Activated T-helper 2 cell treated with anti-CD3 and anti-CD28 coated beads, Interferon-gamma antibody, Interleukin-2, Interleukin-4, amounts not matched to agents 10 μg/mL and 5 μg/mL and 100 μg/mL, durations not matched to agents 14 hours and 24 hours and 36 hours (primary cell): ENCODE data around the gene PPP2R3A. TPM values are rescaled to one million over a fixed set of nuclear protein-coding genes. Genes with fewer than 3 reads are reported as not detected.
"Not testable (repeated sequence)": the region's sequence is repeated elsewhere in the genome, so short reads cannot be mapped to it uniquely, and the experiment has no call there.

Source experiments
- DNase-seq: peaks from one replicate; pipeline ENCODE4 v3.0.0; 2021; ENCODE audit warnings: low spot score
- H3K27ac Mint-ChIP-seq: one replicate; pipeline ENCODE4 v1.8.0; 2021; ENCODE audit warnings: mixed read lengths
- H3K27me3 Mint-ChIP-seq: one replicate; pipeline ENCODE4 v1.8.0; 2021; ENCODE audit warnings: low read depth, mixed read lengths
- H3K36me3 Mint-ChIP-seq: one replicate; pipeline ENCODE4 v1.8.0; 2021; ENCODE audit warnings: low read depth, mixed read lengths
- H3K4me1 Mint-ChIP-seq: one replicate; pipeline ENCODE4 v1.8.0; 2021; ENCODE audit warnings: low read depth, mixed read lengths
- H3K4me3 Mint-ChIP-seq: one replicate; pipeline ENCODE4 v1.8.0; 2021; ENCODE audit warnings: low read depth, mild to moderate bottlenecking, moderate library complexity, mixed read lengths
- H3K9me3 Mint-ChIP-seq: one replicate; pipeline ENCODE4 v1.8.0; 2021; ENCODE audit warnings: mixed read lengths
- intact Hi-C: fragments of 100-400 bp; cut with micrococcal nuclease; formaldehyde crosslinking; loops from one replicate; pipeline ENCODE4 v1.15.1; 2023
- total RNA-seq: library from RNA; stranded (reverse); gene quantifications from 2 replicates; pipeline ENCODE4 v1.2.3, GENCODE V29; 2022

Gene PPP2R3A
- total RNA-seq, 1 donor from 2014 or later: 0.09 TPM

DNA sequence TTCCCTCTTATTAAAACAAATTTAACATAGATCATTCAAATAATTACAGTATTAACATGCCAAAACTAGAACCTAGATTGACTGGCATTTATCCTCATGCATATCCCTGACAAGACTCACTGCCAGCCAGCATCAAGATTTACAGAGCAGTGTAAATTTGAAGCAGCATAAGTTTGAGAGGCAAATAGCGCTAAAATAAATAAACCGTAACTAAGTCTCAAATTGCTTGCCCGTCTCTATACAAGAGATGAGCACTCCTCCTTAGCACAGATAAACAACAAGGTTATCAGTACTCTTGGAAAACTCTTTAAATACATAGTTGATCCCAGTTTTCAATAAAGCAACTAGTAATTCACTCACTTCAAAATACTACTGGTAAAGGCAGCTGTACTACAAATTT, 201.0 kb downstream of the PPP2R3A start:
- H3K4me3 Mint-ChIP-seq: no peak overlapping the region
- H3K4me1 Mint-ChIP-seq: peaks cover 20% of the 10 kb centered on the region
- H3K36me3 Mint-ChIP-seq: peaks cover 32% of the 10 kb centered on the region
- H3K9me3 Mint-ChIP-seq: no peaks in the 10 kb centered on the region
- no peaks in the 10 kb centered on the region for H3K27me3 Mint-ChIP-seq
- DNase-seq: no peak
- no peak overlapping the region for H3K27ac Mint-ChIP-seq
- intact Hi-C loops: no loop called here

GRCh38 chr3:136168236-136168635, 202.7 kb downstream of the PPP2R3A start:
- H3K27ac Mint-ChIP-seq, H3K9me3 Mint-ChIP-seq, H3K4me3 Mint-ChIP-seq, DNase-seq, intact Hi-C loops, H3K27me3 Mint-ChIP-seq: not testable (repeated sequence)
- Mint-ChIP-seq H3K36me3 (peaks cover 29% of the 10 kb centered on the region), H3K4me1 (peaks cover 20% of the 10 kb centered on the region)

DNA sequence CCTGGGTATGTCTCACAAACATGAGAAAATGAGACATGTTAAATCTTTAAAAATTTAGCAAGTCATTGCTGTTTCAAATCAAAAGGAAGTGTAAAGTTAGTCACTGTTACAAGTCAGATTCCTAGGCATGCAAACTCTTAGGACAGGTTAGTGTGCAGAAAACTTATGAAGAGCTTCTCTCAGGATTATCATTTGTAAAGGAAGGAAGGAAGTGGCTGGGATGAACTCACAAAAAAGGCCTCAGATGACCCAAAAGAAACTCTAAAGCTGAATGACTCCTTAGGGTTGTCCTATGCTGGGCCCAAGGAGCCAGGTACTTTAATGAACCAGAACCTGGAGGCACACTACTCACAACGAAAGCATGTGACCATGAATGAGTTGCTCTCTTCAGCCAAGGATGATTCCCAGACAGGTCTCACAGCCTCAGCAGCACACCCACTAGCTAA, 205.6 kb downstream of the PPP2R3A start:
- intact Hi-C loops: no loop called here
- Mint-ChIP-seq H3K9me3 (no peaks in the 10 kb centered on the region), H3K4me3 (no peak overlapping the region), H3K36me3 (peaks cover 19% of the 10 kb centered on the region), H3K4me1 (peaks cover 21% of the 10 kb centered on the region), H3K27ac (peak overlapping the region; percentile 60), H3K27me3 (no peaks in the 10 kb centered on the region)
- no peak for DNase-seq

- Mint-ChIP-seq H3K36me3 (peaks cover under 1% of the 10 kb centered on the region), H3K4me1 (peaks cover 15% of the 10 kb centered on the region), H3K27ac (no peak overlapping the region), H3K27me3 (no peaks in the 10 kb centered on the region), H3K9me3 (no peaks in the 10 kb centered on the region), H3K4me3 (no peak overlapping the region)
- intact Hi-C loops: no loop called here
- DNase-seq: no peak
These were observed 208.5 kb downstream of the PPP2R3A start for GRCh38 chr3:136173939-136174490.

- Mint-ChIP-seq H3K36me3 (peaks cover 8% of the 10 kb centered on the region), H3K27me3 (no peaks in the 10 kb centered on the region), H3K4me1 (peaks cover 18% of the 10 kb centered on the region), H3K27ac (no peak overlapping the region), H3K4me3 (no peak overlapping the region), H3K9me3 (no peaks in the 10 kb centered on the region)
- no peak for DNase-seq
- intact Hi-C loops: no loop called here
These were observed 212.3 kb downstream of the PPP2R3A start for GRCh38 chr3:136177876-136178275.

DNA sequence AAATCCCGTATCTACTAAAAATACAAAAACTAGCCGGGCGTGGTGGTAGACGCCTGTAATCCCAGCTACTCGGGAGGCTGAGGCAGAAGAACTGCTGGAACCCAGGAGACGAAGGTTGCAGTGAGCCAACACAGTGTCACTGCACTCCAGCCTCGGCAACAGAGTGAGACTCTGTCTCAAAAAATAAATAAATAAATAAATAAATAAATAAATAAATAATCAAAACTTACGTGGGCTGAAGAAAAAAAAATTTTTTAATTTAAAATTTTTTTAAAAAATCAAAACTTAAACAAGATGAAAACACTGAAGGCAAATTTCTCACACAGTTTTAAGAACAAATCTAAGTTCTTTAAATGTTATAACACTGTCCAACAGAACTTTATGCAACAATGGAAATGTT, 216.2 kb downstream of the PPP2R3A start:
- H3K4me1 Mint-ChIP-seq: peaks cover 24% of the 10 kb centered on the region
- no peaks in the 10 kb centered on the region for H3K27me3 Mint-ChIP-seq
- intact Hi-C loops: no loop called here
- peaks cover 18% of the 10 kb centered on the region for H3K36me3 Mint-ChIP-seq
- H3K4me3 Mint-ChIP-seq: no peak overlapping the region
- H3K9me3 Mint-ChIP-seq: no peaks in the 10 kb centered on the region
- H3K27ac Mint-ChIP-seq: no peak overlapping the region
- no peak for DNase-seq

DNA sequence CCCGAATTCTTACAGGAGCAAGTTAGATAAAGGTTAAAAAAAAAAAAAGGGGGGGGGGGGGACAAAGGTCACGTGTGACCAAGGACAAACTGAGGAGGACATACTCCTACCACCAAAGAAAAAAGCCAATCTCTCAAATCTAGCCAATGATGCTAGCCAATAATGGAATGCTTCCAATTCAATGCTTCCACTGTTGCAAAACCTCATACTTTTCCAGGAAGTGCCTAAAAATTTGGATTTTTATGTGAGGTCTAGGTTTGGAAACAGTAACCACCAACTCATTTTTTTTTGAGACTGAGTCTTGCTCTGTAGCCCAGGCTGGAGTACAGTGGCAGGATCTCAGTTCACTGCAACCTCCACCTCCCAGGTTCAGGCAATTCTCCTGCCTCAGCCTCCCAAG, 219.2 kb downstream of the PPP2R3A start:
- no peak overlapping the region for H3K4me3 Mint-ChIP-seq
- intact Hi-C loops: no loop called here
- no peaks in the 10 kb centered on the region for H3K27me3 Mint-ChIP-seq
- no peak overlapping the region for H3K27ac Mint-ChIP-seq
- peaks cover 29% of the 10 kb centered on the region for H3K36me3 Mint-ChIP-seq
- H3K4me1 Mint-ChIP-seq: peaks cover 46% of the 10 kb centered on the region
- no peak for DNase-seq
- no peaks in the 10 kb centered on the region for H3K9me3 Mint-ChIP-seq

GRCh38 chr3:136186344-136186743, 220.8 kb downstream of the PPP2R3A start:
- intact Hi-C loops: loop anchor here (1.0 kb wide), 1 partner anchor 8 kb away; no protein-coding TSS in a partner anchor

GRCh38 chr3:136186846-136187245, 221.3 kb downstream of the PPP2R3A start:
- Mint-ChIP-seq H3K4me1 (peaks cover 60% of the 10 kb centered on the region), H3K4me3 (no peak overlapping the region), H3K9me3 (no peaks in the 10 kb centered on the region), H3K27me3 (no peaks in the 10 kb centered on the region), H3K27ac (no peak overlapping the region), H3K36me3 (peaks cover 49% of the 10 kb centered on the region)
- DNase-seq: no peak
- intact Hi-C loops: loop anchor here (1.0 kb wide), 1 partner anchor 7 kb away; no protein-coding TSS in a partner anchor

More at GRCh38 chr3:136186344-136186743, 220.8 kb downstream of the PPP2R3A start:
- DNase-seq: no peak
- Mint-ChIP-seq H3K27me3 (no peaks in the 10 kb centered on the region), H3K9me3 (no peaks in the 10 kb centered on the region), H3K27ac (no peak overlapping the region), H3K36me3 (peaks cover 44% of the 10 kb centered on the region), H3K4me3 (no peak overlapping the region), H3K4me1 (peaks cover 55% of the 10 kb centered on the region)

DNA sequence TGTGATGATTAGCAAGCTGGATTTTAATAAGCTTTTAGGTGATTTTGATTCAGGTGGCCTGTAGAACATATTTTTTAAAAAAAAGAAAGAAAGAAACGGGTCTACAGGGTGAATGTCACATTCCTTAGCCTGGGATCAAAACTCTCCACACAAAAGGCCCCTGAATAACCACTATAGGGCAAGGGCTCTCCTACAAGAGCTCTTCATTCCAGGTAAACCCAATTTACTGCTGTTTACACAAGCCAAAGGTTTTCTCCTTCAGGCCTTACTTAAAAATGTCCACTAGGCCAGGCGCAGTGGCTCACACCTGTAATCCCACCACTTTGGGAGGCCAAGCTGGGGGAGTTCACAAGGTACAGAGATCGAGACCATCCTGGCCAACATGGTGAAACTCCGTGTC, 222.3 kb downstream of the PPP2R3A start:
- intact Hi-C loops: no loop called here
- H3K36me3 Mint-ChIP-seq: peaks cover 51% of the 10 kb centered on the region
- H3K4me1 Mint-ChIP-seq: peaks cover 59% of the 10 kb centered on the region
- no peak for DNase-seq
- no peaks in the 10 kb centered on the region for H3K9me3 Mint-ChIP-seq
- no peaks in the 10 kb centered on the region for H3K27me3 Mint-ChIP-seq
- no peak overlapping the region for H3K4me3 Mint-ChIP-seq
- no peak overlapping the region for H3K27ac Mint-ChIP-seq

DNA sequence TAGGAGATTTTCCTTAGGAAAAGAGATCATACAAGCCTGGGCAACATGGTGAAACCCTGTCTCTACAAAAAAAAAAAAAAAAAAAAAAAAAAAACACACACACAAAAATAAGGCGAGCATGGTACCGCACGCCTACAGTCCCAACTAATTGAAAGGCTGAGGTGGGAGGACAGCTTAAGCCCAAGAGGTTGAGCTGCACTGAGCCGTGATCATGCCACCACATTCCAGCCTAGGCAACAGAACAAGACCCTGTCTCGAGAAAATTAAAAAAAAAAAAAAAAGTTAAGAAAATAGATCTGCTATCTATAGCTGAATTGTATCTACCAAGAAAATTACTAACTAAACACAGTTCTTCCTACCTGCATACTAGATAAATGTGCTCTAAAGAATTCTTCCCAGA, 223.5 kb downstream of the PPP2R3A start:
- intact Hi-C loops: no loop called here
- no peaks in the 10 kb centered on the region for H3K27me3 Mint-ChIP-seq
- DNase-seq: no peak
- H3K36me3 Mint-ChIP-seq: peaks cover 61% of the 10 kb centered on the region
- H3K27ac Mint-ChIP-seq: no peak overlapping the region
- peak overlapping the region; percentile 37 for H3K4me3 Mint-ChIP-seq
- no peaks in the 10 kb centered on the region for H3K9me3 Mint-ChIP-seq
- H3K4me1 Mint-ChIP-seq: peaks cover 58% of the 10 kb centered on the region

GRCh38 chr3:136189859-136190617, 224.5 kb downstream of the PPP2R3A start:
- Mint-ChIP-seq H3K27me3 (no peaks in the 10 kb centered on the region), H3K4me3 (peak overlapping the region; percentile 96), H3K27ac (no peak overlapping the region), H3K9me3 (no peaks in the 10 kb centered on the region), H3K4me1 (peaks cover 60% of the 10 kb centered on the region), H3K36me3 (peaks cover 68% of the 10 kb centered on the region)
- no peak for DNase-seq
- intact Hi-C loops: loop anchor here (5.0 to 10.0 kb wide), 2 partner anchors 38 to 225 kb away; partner anchors contain the start of gene PPP2R3A

- Mint-ChIP-seq H3K4me1 (peaks cover 49% of the 10 kb centered on the region), H3K27ac (peak overlapping the region; percentile 85), H3K36me3 (peaks cover 63% of the 10 kb centered on the region), H3K4me3 (peak overlapping the region; percentile 96)
- not testable (repeated sequence) for H3K9me3 Mint-ChIP-seq, H3K27me3 Mint-ChIP-seq, DNase-seq
- intact Hi-C loops: loop anchor here (5.0 to 10.0 kb wide), 2 partner anchors 40 to 227 kb away; partner anchors contain the start of gene PPP2R3A
These were observed 226.7 kb downstream of the PPP2R3A start for GRCh38 chr3:136192195-136192594.
